HFFc6 (cell line): ENCODE results near the gene DHX34. TPM values are rescaled to one million over a fixed set of nuclear protein-coding genes. Genes with fewer than 3 reads are reported as not detected.
"Not testable (repeated sequence)": the region's sequence is repeated elsewhere in the genome, so short reads cannot be mapped to it uniquely, and the experiment has no call there.

Experiments
- DNase-seq: peaks from one replicate; pipeline ENCODE4 v3.0.0-alpha.2; 2018
- H3K27ac Mint-ChIP-seq: 2 replicates; pipeline ENCODE4 v1.8.0; 2020; ENCODE audit warnings: mild to moderate bottlenecking, mixed read lengths
- H3K27me3 Mint-ChIP-seq: 2 replicates; pipeline ENCODE4 v1.8.0; 2021; ENCODE audit warnings: mild to moderate bottlenecking, moderate library complexity, mixed read lengths; ENCODE audit not compliant: insufficient read depth
- H3K36me3 Mint-ChIP-seq: 2 replicates; pipeline ENCODE4 v1.8.0; 2021; ENCODE audit warnings: low read depth, mixed read lengths
- H3K4me1 Mint-ChIP-seq: 2 replicates; pipeline ENCODE4 v1.8.0; 2020; ENCODE audit warnings: low read depth, mixed read lengths
- H3K4me3 Mint-ChIP-seq: 2 replicates; pipeline ENCODE4 v1.8.0; 2020; ENCODE audit warnings: mild to moderate bottlenecking, moderate library complexity, mixed read lengths
- H3K9me3 Mint-ChIP-seq: 2 replicates; pipeline ENCODE4 v1.8.0; 2020; ENCODE audit warnings: mild to moderate bottlenecking, mixed read lengths
- CTCF ChIP-seq: fragments of 200-600 bp; sonication (generic); IDR thresholded peaks from 2 replicates; pipeline ENCODE4 v1.5.0; 2021; ENCODE audit warnings: antibody characterized with exemption, mild to moderate bottlenecking
- total RNA-seq, 6 experiments: library from RNA; stranded (reverse); fragmentation: NEBNext Ultra II Directional; extraction: Animal tissue kit (Norgen Biotek cat#: 25700); gene quantifications; 2 replicates in 1 of 6; 3 replicates in 5 of 6; pipeline ENCODE4 v1.2.3, GENCODE V29; 2021

Gene DHX34
- total RNA-seq, 6 experiments from 2014 or later = 11.8 to 14.4 (median 12.6) TPM

GRCh38 chr19:47331931-47332547 lies 17.1 kb upstream of the DHX34 start, which contains the start of gene C5AR2:
C5AR2 (plus strand) TSS chr19:47332175; CDS start chr19:47340800, 8,625 bp downstream.
- Mint-ChIP-seq H3K4me1 (peaks cover 27% of the 10 kb centered on the region), H3K36me3 (no peaks in the 10 kb centered on the region), H3K27ac (peak within 1 kb of the TSS; percentile 22; the same call in 1 of the 2 replicates), H3K27me3 (peaks cover 13% of the 10 kb centered on the region), H3K4me3 (peak within 1 kb of the TSS; percentile 24; the same call in 1 of the 2 replicates), H3K9me3 (no peaks in the 10 kb centered on the region)
- no peak for TF ChIP-seq CTCF
- DNase-seq = no peak

GRCh38 chr19:47336765-47337718 lies 12.1 kb upstream of the DHX34 start:
- peaks cover 11% of the 10 kb centered on the region for H3K27me3 Mint-ChIP-seq
- H3K4me1 Mint-ChIP-seq = peaks cover 14% of the 10 kb centered on the region
- H3K36me3 Mint-ChIP-seq, H3K9me3 Mint-ChIP-seq, H3K4me3 Mint-ChIP-seq, DNase-seq, H3K27ac Mint-ChIP-seq: not testable (repeated sequence)

GRCh38 chr19:47339196-47339880 lies 9.8 kb upstream of the DHX34 start:
- peaks cover 16% of the 10 kb centered on the region for H3K27me3 Mint-ChIP-seq
- no peak for DNase-seq
- 0 out of 2 replicates have a peak, but pooled peaks cover 5% of the 10 kb centered on the region for H3K4me1 Mint-ChIP-seq
- no peak overlapping the region for H3K4me3 Mint-ChIP-seq
- TF ChIP-seq CTCF = no peak
- H3K27ac Mint-ChIP-seq = no peak overlapping the region
- H3K9me3 Mint-ChIP-seq = no peaks in the 10 kb centered on the region
- H3K36me3 Mint-ChIP-seq = no peaks in the 10 kb centered on the region

GRCh38 chr19:47340477-47341208 lies 8.5 kb upstream of the DHX34 start:
- DNase-seq = no peak
- no peak overlapping the region for H3K4me3 Mint-ChIP-seq
- no peaks in the 10 kb centered on the region for H3K9me3 Mint-ChIP-seq
- peaks cover 14% of the 10 kb centered on the region for H3K27me3 Mint-ChIP-seq
- H3K27ac Mint-ChIP-seq = no peak overlapping the region
- H3K4me1 Mint-ChIP-seq = 0 out of 2 replicates have a peak, but pooled peaks cover 5% of the 10 kb centered on the region
- H3K36me3 Mint-ChIP-seq = no peaks in the 10 kb centered on the region
- TF ChIP-seq CTCF = no peak

- Mint-ChIP-seq H3K4me3 (no peak overlapping the region), H3K27me3 (peaks cover 19% of the 10 kb centered on the region), H3K4me1 (0 out of 2 replicates have a peak, but pooled peaks cover under 1% of the 10 kb centered on the region), H3K9me3 (no peaks in the 10 kb centered on the region), H3K36me3 (no peaks in the 10 kb centered on the region), H3K27ac (no peak overlapping the region)
- no peak for DNase-seq
- TF ChIP-seq CTCF = no peak
Measured at GRCh38 chr19:47341734-47342133, 7.4 kb upstream of the DHX34 start.
